WTC11 (cell line): ENCODE results near the gene ZCCHC2. TPM values are rescaled to one million over a fixed set of nuclear protein-coding genes. Genes with fewer than 3 reads are reported as not detected.

Experiments used
- ATAC-seq: fragments of 200-7000 bp; cut with Tn5 transposase; 2 replicates; pipeline ENCODE4 v1.10.0; 2021; ENCODE audit warnings: mild to moderate bottlenecking, moderate library complexity
- CTCF ChIA-PET: fragments of 300-600 bp; sonication (Branson Sonifier 250); formaldehyde crosslinking; loops from one replicate; lab custom pipeline; 2021; ENCODE audit warnings: antibody characterized with exemption; lab: Charles Lee
- POLR2A ChIA-PET: fragments of 350-600 bp; sonication (Branson Sonifier 250); formaldehyde crosslinking; loops from one replicate; lab custom pipeline; 2021; ENCODE audit warnings: antibody characterized with exemption; lab: Charles Lee
- DNase-seq: peaks from one replicate; pipeline ENCODE4 v3.0.0; 2021; ENCODE audit warnings: low spot score
- H3K27ac Mint-ChIP-seq: 2 replicates; pipeline ENCODE4 v1.8.0; 2021; ENCODE audit warnings: mixed read lengths
- H3K27me3 Mint-ChIP-seq: 2 replicates; pipeline ENCODE4 v1.8.0; 2021; ENCODE audit warnings: low read depth, mild to moderate bottlenecking, moderate library complexity, mixed read lengths
- H3K36me3 Mint-ChIP-seq: 2 replicates; pipeline ENCODE4 v1.8.0; 2021; ENCODE audit warnings: mixed read lengths
- H3K4me1 Mint-ChIP-seq: 2 replicates; pipeline ENCODE4 v1.8.0; 2022; ENCODE audit warnings: mixed read lengths
- H3K4me3 Mint-ChIP-seq: 2 replicates; pipeline ENCODE4 v1.8.0; 2021; ENCODE audit warnings: mild to moderate bottlenecking, moderate library complexity, mixed read lengths
- H3K9me3 Mint-ChIP-seq: 2 replicates; pipeline ENCODE4 v1.8.0; 2021; ENCODE audit warnings: mixed read lengths
- ATF1 ChIP-seq: sonication (generic); formaldehyde crosslinking; IDR thresholded peaks from 2 replicates; pipeline ENCODE4 v1.8.1; 2023; ENCODE audit warnings: mild to moderate bottlenecking, moderate library complexity, missing genetic modification reagents
- ELF4 ChIP-seq: sonication (generic); formaldehyde crosslinking; IDR thresholded peaks from 2 replicates; pipeline ENCODE4 v1.8.1; 2022; ENCODE audit warnings: low read depth, mild to moderate bottlenecking, moderate library complexity, missing genetic modification reagents
- FOXK1 ChIP-seq: sonication (generic); formaldehyde crosslinking; IDR thresholded peaks from 2 replicates; pipeline ENCODE4 v1.8.0; 2022; ENCODE audit warnings: mild to moderate bottlenecking, moderate library complexity, missing genetic modification reagents
- GABPB1 ChIP-seq: sonication (generic); formaldehyde crosslinking; IDR thresholded peaks from 2 replicates; pipeline ENCODE4 v1.8.1; 2023; ENCODE audit warnings: mild to moderate bottlenecking, missing genetic modification reagents
- IRF2 ChIP-seq: sonication (generic); formaldehyde crosslinking; IDR thresholded peaks from 2 replicates; pipeline ENCODE4 v1.8.0; 2022; ENCODE audit warnings: low read depth, missing genetic modification reagents, borderline replicate concordance
- JAZF1 ChIP-seq: fragments of 250-450 bp; sonication (Bioruptor Pico); IDR thresholded peaks from 2 replicates; pipeline ENCODE4 v1.9.0; 2021; ENCODE audit warnings: moderate library complexity, mild to moderate bottlenecking, inconsistent platforms
- JUN ChIP-seq: sonication (generic); formaldehyde crosslinking; IDR thresholded peaks from 2 replicates; pipeline ENCODE4 v1.8.0; 2023; ENCODE audit warnings: mild to moderate bottlenecking, missing genetic modification reagents
- NR1H2 ChIP-seq: sonication (generic); formaldehyde crosslinking; IDR thresholded peaks from 2 replicates; pipeline ENCODE4 v1.9.0; 2021; ENCODE audit warnings: mild to moderate bottlenecking, moderate library complexity, missing genetic modification reagents
- OVOL2 ChIP-seq: fragments of 250-450 bp; sonication (Bioruptor Pico); IDR thresholded peaks from 2 replicates; pipeline ENCODE4 v1.9.0; 2021; ENCODE audit warnings: mild to moderate bottlenecking, borderline replicate concordance
- TCF7 ChIP-seq: sonication (generic); formaldehyde crosslinking; IDR thresholded peaks from 2 replicates; pipeline ENCODE4 v1.8.0; 2022; ENCODE audit warnings: mild to moderate bottlenecking, low read depth, missing genetic modification reagents, moderate library complexity
- TP53 ChIP-seq: sonication (generic); formaldehyde crosslinking; IDR thresholded peaks from 2 replicates; pipeline ENCODE4 v1.8.1; 2023; ENCODE audit warnings: mild to moderate bottlenecking, missing genetic modification reagents
- ZNF219 ChIP-seq: sonication (generic); formaldehyde crosslinking; IDR thresholded peaks from 2 replicates; pipeline ENCODE4 v1.8.0; 2023; ENCODE audit warnings: missing genetic modification reagents, mild to moderate bottlenecking, borderline replicate concordance
- ZNF232 ChIP-seq: sonication (generic); formaldehyde crosslinking; IDR thresholded peaks from 2 replicates; pipeline ENCODE4 v1.8.0; 2022; ENCODE audit warnings: mild to moderate bottlenecking, missing genetic modification reagents
- ZNF671 ChIP-seq: fragments of 250-450 bp; sonication (Bioruptor Pico); IDR thresholded peaks from 2 replicates; pipeline ENCODE4 v1.8.0; 2021; ENCODE audit warnings: mild to moderate bottlenecking
- total RNA-seq: library from RNA; stranded (reverse); gene quantifications from 3 replicates; pipeline ENCODE4 v1.2.3, GENCODE V29; 2021
- TF ChIP-seq, protein P1 (sequence below): sonication (generic); formaldehyde crosslinking; IDR thresholded peaks from 2 replicates; pipeline ENCODE4 v1.8.1; 2023; ENCODE audit warnings: mild to moderate bottlenecking, missing genetic modification reagents
- TF ChIP-seq, protein P2 (sequence below): sonication (generic); formaldehyde crosslinking; IDR thresholded peaks from 2 replicates; pipeline ENCODE4 v1.8.1; 2023; ENCODE audit warnings: mild to moderate bottlenecking, moderate library complexity, missing genetic modification reagents
- TF ChIP-seq, protein P3 (sequence below): sonication (generic); formaldehyde crosslinking; IDR thresholded peaks from 2 replicates; pipeline ENCODE4 v1.8.1; 2022; ENCODE audit warnings: mild to moderate bottlenecking, missing genetic modification reagents, moderate library complexity, borderline replicate concordance
- TF ChIP-seq, protein P4 (sequence below): sonication (generic); formaldehyde crosslinking; IDR thresholded peaks from 2 replicates; pipeline ENCODE4 v1.8.0; 2022; ENCODE audit warnings: missing genetic modification reagents
- TF ChIP-seq, protein P5 (sequence below): sonication (generic); formaldehyde crosslinking; IDR thresholded peaks from 2 replicates; pipeline ENCODE4 v1.8.1; 2023; ENCODE audit warnings: mild to moderate bottlenecking, missing genetic modification reagents, borderline replicate concordance
- TF ChIP-seq, protein P6 (sequence below): fragments of 250-450 bp; sonication (Bioruptor Pico); IDR thresholded peaks from 2 replicates; pipeline ENCODE4 v1.9.0; 2021; ENCODE audit warnings: moderate library complexity, mild to moderate bottlenecking, inconsistent platforms, borderline replicate concordance

Gene ZCCHC2
- total RNA-seq, 1 experiment from 2014 or later = 18.8 TPM

DNA sequence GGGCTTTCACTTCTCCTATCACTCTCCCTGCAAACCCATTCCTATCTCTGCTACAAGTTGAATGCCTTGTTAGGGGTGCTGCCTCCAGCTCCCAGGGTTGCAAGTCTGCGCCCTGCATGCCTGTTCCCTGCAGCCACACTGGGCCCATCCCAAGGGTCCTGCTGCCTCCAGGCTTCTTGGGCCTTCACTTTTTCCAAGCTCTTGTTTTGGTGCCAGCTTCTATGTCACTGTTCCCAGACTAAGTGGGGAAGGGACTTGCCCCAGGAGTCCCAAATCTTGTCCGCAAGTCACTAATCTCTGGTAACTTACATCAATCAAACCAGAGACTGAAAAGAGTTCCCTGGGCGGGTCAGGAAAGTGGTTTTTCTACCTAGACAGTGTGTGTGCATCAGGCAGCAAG lies 65.4 kb downstream of the ZCCHC2 start (continued):
- TF ChIP-seq, protein P1, sequence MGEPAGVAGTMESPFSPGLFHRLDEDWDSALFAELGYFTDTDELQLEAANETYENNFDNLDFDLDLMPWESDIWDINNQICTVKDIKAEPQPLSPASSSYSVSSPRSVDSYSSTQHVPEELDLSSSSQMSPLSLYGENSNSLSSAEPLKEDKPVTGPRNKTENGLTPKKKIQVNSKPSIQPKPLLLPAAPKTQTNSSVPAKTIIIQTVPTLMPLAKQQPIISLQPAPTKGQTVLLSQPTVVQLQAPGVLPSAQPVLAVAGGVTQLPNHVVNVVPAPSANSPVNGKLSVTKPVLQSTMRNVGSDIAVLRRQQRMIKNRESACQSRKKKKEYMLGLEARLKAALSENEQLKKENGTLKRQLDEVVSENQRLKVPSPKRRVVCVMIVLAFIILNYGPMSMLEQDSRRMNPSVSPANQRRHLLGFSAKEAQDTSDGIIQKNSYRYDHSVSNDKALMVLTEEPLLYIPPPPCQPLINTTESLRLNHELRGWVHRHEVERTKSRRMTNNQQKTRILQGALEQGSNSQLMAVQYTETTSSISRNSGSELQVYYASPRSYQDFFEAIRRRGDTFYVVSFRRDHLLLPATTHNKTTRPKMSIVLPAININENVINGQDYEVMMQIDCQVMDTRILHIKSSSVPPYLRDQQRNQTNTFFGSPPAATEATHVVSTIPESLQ (CRISPR knock-in tag) = no peak
- no peak for TF ChIP-seq ELF4 (CRISPR knock-in tag)
- no peak for TF ChIP-seq GABPB1 (CRISPR knock-in tag)
- no peak for TF ChIP-seq ZNF232
- no peak for TF ChIP-seq FOXK1

DNA sequence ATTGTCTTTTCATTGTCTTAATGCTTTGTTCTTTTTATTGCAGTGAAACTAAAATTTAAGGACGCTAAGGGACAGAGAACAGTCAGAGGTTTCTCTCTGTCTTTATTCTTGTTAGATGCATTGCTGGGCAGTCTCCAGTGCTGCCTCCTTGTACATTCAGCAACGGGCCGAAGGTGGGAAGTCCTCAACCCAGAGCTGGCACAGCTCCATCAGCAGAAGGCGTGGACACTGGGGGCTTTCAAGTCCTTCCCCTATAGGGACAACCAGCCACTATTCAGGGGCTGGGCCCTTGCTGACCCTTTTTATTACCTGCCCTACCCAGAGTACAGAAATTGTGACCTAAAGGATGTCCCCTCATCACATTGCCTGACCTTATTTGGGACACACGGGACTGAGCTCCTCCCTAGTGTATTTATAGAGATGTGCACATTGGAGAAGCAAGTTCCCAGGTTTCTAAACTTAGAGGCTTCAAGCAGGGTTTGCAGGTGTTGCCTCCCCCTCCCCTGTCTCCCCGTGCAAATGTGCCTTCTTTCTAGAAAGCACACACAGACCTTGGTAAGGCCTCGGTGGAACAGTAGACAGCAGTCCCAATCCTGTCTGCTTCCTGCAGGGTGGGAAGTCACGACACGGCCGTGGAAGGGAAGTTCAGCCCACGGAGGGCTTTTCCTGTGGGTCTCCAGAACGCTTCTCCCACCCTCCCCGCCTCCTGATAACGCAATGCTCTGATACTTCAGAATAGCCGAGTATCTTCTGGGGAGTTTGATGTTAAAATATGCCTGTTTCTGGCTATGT lies 68.2 kb downstream of the ZCCHC2 start:
- Mint-ChIP-seq H3K4me3 (no peak overlapping the region), H3K36me3 (peaks cover 21% of the 10 kb centered on the region), H3K27me3 (peaks cover 17% of the 10 kb centered on the region), H3K9me3 (peaks cover 26% of the 10 kb centered on the region), H3K27ac (no peak overlapping the region), H3K4me1 (peaks cover 14% of the 10 kb centered on the region)
- ATAC-seq (no peak), DNase-seq (no peak)
- ChIA-PET POLR2A (no interaction called here), CTCF (interaction anchor here (0.8 kb wide), 1 partner anchor 396 kb away, joined by 3 read pairs; no protein-coding TSS in a partner anchor)
- TF ChIP-seq TCF7 (CRISPR knock-in tag) (no peak), ZNF671 (CRISPR knock-in tag) (no peak), TP53 (CRISPR knock-in tag) (no peak), OVOL2 (CRISPR knock-in tag) (no peak), IRF2 (CRISPR knock-in tag) (no peak), ATF1 (CRISPR knock-in tag) (no peak), JAZF1 (CRISPR knock-in tag) (no peak), NR1H2 (CRISPR knock-in tag) (no peak), JUN (CRISPR knock-in tag) (no peak), ZNF219 (CRISPR knock-in tag) (no peak)
- TF ChIP-seq, protein P2, sequence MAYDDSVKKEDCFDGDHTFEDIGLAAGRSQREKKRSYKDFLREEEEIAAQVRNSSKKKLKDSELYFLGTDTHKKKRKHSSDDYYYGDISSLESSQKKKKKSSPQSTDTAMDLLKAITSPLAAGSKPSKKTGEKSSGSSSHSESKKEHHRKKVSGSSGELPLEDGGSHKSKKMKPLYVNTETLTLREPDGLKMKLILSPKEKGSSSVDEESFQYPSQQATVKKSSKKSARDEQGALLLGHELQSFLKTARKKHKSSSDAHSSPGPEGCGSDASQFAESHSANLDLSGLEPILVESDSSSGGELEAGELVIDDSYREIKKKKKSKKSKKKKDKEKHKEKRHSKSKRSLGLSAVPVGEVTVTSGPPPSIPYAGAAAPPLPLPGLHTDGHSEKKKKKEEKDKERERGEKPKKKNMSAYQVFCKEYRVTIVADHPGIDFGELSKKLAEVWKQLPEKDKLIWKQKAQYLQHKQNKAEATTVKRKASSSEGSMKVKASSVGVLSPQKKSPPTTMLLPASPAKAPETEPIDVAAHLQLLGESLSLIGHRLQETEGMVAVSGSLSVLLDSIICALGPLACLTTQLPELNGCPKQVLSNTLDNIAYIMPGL (CRISPR knock-in tag) = no peak
- TF ChIP-seq, protein P3, sequence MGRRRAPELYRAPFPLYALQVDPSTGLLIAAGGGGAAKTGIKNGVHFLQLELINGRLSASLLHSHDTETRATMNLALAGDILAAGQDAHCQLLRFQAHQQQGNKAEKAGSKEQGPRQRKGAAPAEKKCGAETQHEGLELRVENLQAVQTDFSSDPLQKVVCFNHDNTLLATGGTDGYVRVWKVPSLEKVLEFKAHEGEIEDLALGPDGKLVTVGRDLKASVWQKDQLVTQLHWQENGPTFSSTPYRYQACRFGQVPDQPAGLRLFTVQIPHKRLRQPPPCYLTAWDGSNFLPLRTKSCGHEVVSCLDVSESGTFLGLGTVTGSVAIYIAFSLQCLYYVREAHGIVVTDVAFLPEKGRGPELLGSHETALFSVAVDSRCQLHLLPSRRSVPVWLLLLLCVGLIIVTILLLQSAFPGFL (CRISPR knock-in tag) = no peak
- TF ChIP-seq, protein P1 (CRISPR knock-in tag) = no peak
- TF ChIP-seq, protein P4, sequence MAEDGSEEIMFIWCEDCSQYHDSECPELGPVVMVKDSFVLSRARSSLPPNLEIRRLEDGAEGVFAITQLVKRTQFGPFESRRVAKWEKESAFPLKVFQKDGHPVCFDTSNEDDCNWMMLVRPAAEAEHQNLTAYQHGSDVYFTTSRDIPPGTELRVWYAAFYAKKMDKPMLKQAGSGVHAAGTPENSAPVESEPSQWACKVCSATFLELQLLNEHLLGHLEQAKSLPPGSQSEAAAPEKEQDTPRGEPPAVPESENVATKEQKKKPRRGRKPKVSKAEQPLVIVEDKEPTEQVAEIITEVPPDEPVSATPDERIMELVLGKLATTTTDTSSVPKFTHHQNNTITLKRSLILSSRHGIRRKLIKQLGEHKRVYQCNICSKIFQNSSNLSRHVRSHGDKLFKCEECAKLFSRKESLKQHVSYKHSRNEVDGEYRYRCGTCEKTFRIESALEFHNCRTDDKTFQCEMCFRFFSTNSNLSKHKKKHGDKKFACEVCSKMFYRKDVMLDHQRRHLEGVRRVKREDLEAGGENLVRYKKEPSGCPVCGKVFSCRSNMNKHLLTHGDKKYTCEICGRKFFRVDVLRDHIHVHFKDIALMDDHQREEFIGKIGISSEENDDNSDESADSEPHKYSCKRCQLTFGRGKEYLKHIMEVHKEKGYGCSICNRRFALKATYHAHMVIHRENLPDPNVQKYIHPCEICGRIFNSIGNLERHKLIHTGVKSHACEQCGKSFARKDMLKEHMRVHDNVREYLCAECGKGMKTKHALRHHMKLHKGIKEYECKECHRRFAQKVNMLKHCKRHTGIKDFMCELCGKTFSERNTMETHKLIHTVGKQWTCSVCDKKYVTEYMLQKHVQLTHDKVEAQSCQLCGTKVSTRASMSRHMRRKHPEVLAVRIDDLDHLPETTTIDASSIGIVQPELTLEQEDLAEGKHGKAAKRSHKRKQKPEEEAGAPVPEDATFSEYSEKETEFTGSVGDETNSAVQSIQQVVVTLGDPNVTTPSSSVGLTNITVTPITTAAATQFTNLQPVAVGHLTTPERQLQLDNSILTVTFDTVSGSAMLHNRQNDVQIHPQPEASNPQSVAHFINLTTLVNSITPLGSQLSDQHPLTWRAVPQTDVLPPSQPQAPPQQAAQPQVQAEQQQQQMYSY = no peak
- TF ChIP-seq, protein P5, sequence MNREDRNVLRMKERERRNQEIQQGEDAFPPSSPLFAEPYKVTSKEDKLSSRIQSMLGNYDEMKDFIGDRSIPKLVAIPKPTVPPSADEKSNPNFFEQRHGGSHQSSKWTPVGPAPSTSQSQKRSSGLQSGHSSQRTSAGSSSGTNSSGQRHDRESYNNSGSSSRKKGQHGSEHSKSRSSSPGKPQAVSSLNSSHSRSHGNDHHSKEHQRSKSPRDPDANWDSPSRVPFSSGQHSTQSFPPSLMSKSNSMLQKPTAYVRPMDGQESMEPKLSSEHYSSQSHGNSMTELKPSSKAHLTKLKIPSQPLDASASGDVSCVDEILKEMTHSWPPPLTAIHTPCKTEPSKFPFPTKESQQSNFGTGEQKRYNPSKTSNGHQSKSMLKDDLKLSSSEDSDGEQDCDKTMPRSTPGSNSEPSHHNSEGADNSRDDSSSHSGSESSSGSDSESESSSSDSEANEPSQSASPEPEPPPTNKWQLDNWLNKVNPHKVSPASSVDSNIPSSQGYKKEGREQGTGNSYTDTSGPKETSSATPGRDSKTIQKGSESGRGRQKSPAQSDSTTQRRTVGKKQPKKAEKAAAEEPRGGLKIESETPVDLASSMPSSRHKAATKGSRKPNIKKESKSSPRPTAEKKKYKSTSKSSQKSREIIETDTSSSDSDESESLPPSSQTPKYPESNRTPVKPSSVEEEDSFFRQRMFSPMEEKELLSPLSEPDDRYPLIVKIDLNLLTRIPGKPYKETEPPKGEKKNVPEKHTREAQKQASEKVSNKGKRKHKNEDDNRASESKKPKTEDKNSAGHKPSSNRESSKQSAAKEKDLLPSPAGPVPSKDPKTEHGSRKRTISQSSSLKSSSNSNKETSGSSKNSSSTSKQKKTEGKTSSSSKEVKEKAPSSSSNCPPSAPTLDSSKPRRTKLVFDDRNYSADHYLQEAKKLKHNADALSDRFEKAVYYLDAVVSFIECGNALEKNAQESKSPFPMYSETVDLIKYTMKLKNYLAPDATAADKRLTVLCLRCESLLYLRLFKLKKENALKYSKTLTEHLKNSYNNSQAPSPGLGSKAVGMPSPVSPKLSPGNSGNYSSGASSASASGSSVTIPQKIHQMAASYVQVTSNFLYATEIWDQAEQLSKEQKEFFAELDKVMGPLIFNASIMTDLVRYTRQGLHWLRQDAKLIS (CRISPR knock-in tag) = no peak
- TF ChIP-seq, protein P6, sequence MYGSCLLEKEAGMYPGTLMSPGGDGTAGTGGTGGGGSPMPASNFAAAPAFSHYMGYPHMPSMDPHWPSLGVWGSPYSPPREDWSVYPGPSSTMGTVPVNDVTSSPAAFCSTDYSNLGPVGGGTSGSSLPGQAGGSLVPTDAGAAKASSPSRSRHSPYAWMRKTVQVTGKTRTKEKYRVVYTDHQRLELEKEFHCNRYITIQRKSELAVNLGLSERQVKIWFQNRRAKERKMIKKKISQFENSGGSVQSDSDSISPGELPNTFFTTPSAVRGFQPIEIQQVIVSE (CRISPR knock-in tag) = no peak
